HG03139 (cell line): ENCODE results near the gene LPP.
A peak's percentile ranks its signal among the peaks of the same experiment; 100 is the strongest.

ENCODE experiments used
- ATAC-seq: cut with Tn5 transposase; IDR thresholded peaks from one replicate; pipeline ENCODE4 v1.9.1; 2021; ENCODE audit not compliant: unreplicated experiment

Gene LPP

GRCh38 chr3:188135271-188135670 lies 18.7 kb upstream of the LPP start:
- ATAC-seq, result no peak

- ATAC-seq, result no peak
These were observed 16.9 kb upstream of the LPP start for GRCh38 chr3:188137051-188137450.

- no peak for ATAC-seq
These were observed 14.5 kb upstream of the LPP start for GRCh38 chr3:188139466-188139865.

- no peak for ATAC-seq
These were observed 7.7 kb upstream of the LPP start for GRCh38 chr3:188146219-188146618.

- ATAC-seq, result no peak
These were observed 6.2 kb upstream of the LPP start for GRCh38 chr3:188147782-188148181.

GRCh38 chr3:188148318-188148717 lies 5.6 kb upstream of the LPP start:
- no peak for ATAC-seq

- no peak for ATAC-seq
These were observed 4.4 kb upstream of the LPP start for GRCh38 chr3:188149587-188149986.

GRCh38 chr3:188150982-188151381 lies 3.0 kb upstream of the LPP start:
- ATAC-seq, result no peak

- ATAC-seq, result no peak
These were observed 2.5 kb upstream of the LPP start for GRCh38 chr3:188151438-188151837.

- no peak for ATAC-seq
These were observed 1.1 kb upstream of the LPP start for GRCh38 chr3:188152660-188153436.

GRCh38 chr3:188153437-188154013 lies 432 bp upstream of the LPP start:
- peak; percentile 9 for ATAC-seq

GRCh38 chr3:188154809-188155574 lies 1.0 kb downstream of the LPP start:
- no peak for ATAC-seq

GRCh38 chr3:188156056-188156455 lies 2.1 kb downstream of the LPP start:
- no peak for ATAC-seq

GRCh38 chr3:188157407-188157806 lies 3.5 kb downstream of the LPP start:
- ATAC-seq, result no peak

- ATAC-seq, result no peak
These were observed 4.0 kb downstream of the LPP start for GRCh38 chr3:188157971-188158370.

GRCh38 chr3:188158731-188159310 lies 4.9 kb downstream of the LPP start:
- no peak for ATAC-seq

- ATAC-seq, result no peak
These were observed 6.8 kb downstream of the LPP start for GRCh38 chr3:188160751-188161150.

GRCh38 chr3:188164248-188164687 lies 10.3 kb downstream of the LPP start:
- no peak for ATAC-seq

- ATAC-seq, result no peak
These were observed 11.6 kb downstream of the LPP start for GRCh38 chr3:188165596-188165995.

GRCh38 chr3:188166441-188166840 lies 12.5 kb downstream of the LPP start:
- ATAC-seq, result no peak

GRCh38 chr3:188168186-188168585 lies 14.2 kb downstream of the LPP start:
- ATAC-seq, result no peak

GRCh38 chr3:188168648-188169047 lies 14.7 kb downstream of the LPP start:
- no peak for ATAC-seq
